GM19351 (cell line): ENCODE results near the gene SLC1A3.

Experiments
- ATAC-seq: cut with Tn5 transposase; IDR thresholded peaks from one replicate; pipeline ENCODE4 v1.9.1; 2021; ENCODE audit warnings: mild to moderate bottlenecking, moderate library complexity; ENCODE audit not compliant: unreplicated experiment

The SLC1A3 gene

GRCh38 chr5:36710039-36710438, 103.6 kb downstream of the SLC1A3 start:
- ATAC-seq = no peak

DNA sequence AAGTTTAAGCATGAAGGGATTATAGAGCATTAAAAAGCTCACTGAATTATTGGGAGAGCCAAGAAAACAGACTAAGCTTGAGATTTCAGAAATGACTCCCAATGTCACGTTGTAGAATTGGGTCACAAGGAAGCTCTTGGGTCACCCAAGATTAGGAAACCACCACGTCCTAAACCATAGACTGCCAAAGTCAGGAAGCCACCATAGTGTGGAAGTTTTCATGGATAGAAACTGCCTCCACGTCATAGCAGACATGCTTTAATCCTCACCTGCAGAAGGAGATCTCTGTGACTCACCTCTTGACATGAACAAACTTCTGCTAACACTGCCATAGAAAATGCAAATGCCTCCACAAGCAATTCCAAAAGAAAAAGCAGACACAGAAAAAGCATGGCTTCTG, 106.3 kb downstream of the SLC1A3 start:
- no peak for ATAC-seq

- ATAC-seq = no peak
Observed at GRCh38 chr5:36713541-36713940, 107.1 kb downstream of the SLC1A3 start.

DNA sequence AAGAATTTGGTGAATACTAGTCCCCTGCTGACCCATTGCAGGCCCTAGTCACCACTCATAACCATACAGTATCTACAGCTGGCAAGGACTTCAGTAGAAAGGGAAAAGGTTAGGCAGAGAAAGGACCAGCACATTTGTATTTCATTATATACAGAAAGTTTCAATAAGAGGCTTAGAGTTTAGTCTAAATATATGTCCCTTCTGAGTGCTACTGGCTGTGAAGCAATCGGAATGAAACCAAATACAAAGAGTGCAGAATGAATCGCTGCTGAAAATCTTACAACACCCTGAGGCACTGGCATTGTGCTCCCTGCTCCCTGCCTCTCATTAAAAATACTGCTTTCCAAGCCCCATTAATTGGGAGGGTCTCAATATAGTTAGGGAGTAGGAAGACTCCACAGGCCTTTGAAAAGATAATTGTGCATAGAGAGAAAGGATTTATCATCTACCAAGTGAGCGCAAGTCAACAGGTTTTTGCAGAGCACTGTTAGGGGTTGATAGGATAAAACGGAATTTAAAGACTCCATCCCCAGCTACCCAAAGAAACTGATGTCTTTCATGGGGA, 110.8 kb downstream of the SLC1A3 start:
- ATAC-seq = no peak

DNA sequence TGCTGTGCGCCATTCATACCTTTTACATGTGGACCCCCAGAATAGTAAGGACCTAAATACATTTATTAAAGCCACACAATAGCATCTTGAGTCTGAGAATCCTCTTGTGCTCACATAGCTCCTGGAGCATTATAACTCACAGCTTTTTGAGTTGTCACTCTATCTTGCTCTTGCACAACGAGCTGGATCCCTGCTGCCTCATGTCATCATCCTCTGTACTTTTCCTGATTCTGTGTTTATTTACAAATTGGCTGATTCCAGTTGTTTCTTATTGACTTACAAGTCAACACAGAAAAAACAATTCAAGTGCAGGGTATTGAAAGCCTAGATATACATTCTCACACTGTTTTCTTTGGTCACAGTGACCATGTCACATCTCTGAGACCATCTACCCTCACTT, 112.9 kb downstream of the SLC1A3 start:
- no peak for ATAC-seq

DNA sequence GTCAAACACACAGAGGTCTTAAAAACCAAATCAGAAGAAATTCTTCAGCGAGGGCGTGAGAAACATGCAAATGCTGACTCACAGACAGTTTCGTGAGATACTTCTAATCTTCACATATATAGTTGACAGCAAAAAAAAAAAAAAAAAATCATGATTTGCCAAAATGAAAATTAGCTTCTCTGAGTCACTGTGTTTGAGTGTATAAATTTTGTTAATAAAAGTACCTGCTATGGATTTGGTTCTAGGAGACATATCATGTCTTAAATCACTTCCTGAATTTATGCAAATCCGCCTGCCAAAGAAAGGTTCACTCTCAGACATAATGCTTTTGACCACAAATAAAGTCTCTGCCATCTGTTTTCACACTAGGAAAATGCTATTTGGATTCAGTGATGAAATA, 114.3 kb downstream of the SLC1A3 start:
- ATAC-seq = no peak

DNA sequence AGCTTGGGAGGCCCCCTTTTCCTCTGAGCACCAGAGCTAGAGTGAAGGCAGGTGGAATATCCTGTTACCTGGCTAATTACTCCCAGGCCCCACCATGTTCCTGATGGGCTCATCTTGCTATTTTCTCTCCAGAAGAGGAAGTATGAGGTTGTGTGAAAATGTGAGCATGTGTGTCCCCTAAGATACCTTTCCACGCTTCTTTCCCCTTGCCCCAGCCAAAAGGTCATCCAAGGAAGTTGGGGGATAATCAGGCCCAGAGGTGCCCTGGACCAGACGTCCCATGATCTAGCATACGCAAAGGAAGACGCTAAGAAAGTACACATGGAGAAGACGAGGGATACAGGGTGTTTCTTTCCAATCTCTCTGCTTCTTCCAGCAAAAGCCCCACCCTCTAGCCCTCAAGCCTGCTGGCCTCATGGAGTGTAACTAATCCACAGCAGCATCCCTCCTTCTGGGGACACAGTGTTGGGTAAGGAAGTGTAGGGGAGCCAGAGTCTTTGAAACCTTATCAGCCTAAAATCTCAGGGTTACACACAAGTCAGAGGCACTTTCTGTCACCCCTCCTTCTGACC, 115.3 kb downstream of the SLC1A3 start:
- no peak for ATAC-seq

GRCh38 chr5:36722900-36723299, 116.5 kb downstream of the SLC1A3 start:
- no peak for ATAC-seq

DNA sequence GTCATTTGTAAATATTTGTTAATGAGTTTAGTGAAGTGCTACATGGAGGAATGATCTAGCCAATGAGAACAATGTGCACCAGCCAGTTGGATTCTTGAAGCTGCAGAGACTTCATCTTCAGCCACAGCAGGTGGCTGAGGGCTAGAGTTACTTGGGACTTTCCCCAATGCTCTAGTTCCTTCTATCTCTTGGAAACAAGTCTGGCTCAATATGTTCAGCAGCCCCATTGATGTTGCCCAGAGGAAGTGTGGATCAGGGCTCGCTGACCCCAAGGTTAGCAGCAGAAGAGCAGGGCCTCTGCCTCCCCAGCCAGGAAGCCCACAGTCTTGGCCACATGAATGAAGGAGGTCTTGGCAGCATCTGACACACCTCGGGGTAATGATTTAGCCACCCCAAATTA, 117.5 kb downstream of the SLC1A3 start:
- peak; percentile 45 for ATAC-seq

DNA sequence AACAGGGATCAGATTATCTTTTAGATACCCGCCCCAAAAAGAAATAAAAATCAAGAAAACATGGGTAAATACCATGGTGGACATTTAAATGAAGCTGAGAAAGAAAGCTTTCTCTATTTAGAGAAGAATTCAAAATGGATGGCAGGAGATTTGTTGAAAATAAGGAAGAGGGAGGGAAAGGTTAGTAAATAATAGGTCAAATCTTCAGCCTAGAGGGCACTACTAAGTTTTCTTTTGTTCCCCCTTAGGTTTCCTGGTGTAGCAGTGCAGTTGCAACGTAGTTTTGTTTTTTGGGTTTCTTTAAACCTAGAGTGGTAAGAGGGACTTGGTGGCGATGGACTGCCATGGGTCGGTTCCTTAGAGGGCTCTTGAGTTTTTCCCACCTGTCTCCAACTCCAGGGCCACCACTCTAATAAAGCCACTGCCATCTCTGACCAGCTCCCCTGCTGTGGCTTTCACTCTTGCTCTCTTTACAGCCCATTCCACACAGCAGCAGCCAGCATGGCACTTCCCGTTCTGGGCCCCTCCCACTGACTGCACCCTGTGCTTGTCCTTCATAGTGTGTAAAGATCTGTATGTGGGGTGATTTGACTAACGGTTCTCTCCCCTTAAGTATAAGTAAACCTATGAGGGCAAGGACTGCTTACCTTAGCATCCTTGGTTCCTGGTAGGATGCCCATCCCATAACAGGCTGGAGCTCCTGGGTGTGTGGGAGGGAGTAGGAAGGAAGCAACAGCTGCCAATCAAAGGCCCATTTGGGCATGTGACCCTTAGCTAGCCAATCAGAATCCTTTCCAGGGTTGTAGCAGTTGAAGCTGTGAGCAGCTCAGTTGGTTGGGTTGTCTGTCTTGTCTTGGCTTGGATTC, 118.3 kb downstream of the SLC1A3 start:
- peak; percentile 74 for ATAC-seq

DNA sequence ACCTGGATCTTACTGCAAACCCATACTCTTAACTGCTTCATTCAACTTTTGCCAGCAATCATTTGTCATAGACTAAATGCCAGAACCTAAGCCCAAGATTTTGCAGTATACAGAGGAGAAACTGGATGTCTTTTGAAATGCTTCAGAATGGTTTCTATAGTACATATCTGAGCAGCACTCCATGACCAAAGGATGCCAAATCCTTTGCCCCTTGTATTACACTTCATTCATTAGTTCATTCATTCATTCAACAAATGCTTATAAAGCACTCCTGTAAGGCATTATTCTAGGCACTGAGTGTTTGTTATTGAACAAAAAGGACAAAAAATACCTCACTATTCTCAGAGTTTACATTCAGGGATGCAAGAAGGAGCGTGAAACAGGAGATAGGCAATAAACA, 119.9 kb downstream of the SLC1A3 start:
- no peak for ATAC-seq

GRCh38 chr5:36726767-36727166, 120.4 kb downstream of the SLC1A3 start:
- no peak for ATAC-seq

DNA sequence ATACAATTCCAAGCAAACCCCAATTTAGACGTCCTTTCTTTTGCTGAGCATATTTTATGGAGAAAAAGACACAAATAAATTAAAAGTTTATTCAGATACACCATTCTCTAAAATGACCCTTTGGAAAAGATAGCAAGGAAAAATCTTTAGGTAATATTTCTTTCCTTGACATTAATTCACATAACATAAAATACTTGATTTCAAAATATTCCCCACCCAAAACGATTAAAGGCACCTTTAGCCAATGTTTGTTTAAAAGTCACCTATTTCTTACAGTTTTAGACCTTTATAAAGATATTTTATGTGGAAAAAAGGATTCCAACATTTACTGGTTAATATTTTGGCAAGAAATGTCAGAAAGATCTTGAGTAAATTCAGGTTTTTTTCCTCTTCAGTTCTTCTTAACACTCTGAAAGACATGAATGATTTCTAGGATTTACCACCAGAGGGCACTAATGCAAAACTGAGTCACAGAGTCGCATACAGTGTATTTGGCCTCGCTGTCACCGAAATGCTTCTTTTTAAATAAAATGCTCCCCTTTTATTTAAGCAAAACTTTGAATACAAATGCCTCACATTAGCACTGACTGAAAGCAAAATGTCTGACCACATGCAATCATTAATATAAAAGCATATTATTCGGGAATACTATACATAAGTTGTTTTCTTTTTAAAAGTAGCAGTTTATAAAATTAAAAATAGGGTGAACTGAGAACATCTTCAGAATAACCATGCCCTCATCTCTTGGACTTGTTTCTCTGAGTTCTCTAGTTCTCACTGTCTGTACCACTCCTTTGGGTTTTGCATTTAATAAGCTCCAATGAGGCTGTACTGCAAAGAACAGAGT, 122.5 kb downstream of the SLC1A3 start:
- no peak for ATAC-seq

- no peak for ATAC-seq
Observed at GRCh38 chr5:36730537-36731216, 124.3 kb downstream of the SLC1A3 start.

GRCh38 chr5:36733183-36733582, 126.8 kb downstream of the SLC1A3 start:
- ATAC-seq = no peak

GRCh38 chr5:36734422-36734821, 128.0 kb downstream of the SLC1A3 start:
- no peak for ATAC-seq

GRCh38 chr5:36735891-36736290, 129.5 kb downstream of the SLC1A3 start:
- ATAC-seq = no peak
